Breast epithelium (tissue), 4 donors: ENCODE results near the gene KIF1A. TPM values are rescaled to one million over a fixed set of nuclear protein-coding genes. Genes with fewer than 3 reads are reported as not detected.

Experiments used
- DNase-seq, 2 donors: peaks; one replicate each; pipeline ENCODE4 v3.0.0-alpha.2; 2019; ENCODE audit warnings: low spot score in 2 of 2
- H3K27ac ChIP-seq, 2 donors: fragments of 200-600 bp; sonication (generic) in 1 of 2; one replicate each; pipeline ENCODE4 v1.5.1; 2016 to 2019; ENCODE audit warnings: mild to moderate bottlenecking in 1 of 2
- H3K27me3 ChIP-seq, 2 donors: fragments of 200-600 bp; sonication (generic) in 1 of 2; one replicate each; pipeline versions ENCODE4 v1.5.1 to v1.6.0; 2017 to 2019; ENCODE audit warnings: control low read depth in 1 of 2, mild to moderate bottlenecking in 1 of 2
- H3K36me3 ChIP-seq: fragments of 200-600 bp; one replicate; pipeline ENCODE4 v1.5.1; 2019
- H3K4me1 ChIP-seq, 2 donors: fragments of 200-600 bp; sonication (generic); one replicate each; pipeline ENCODE4 v1.5.1; 2016 to 2019; ENCODE audit warnings: control low read depth in 1 of 2
- H3K4me3 ChIP-seq, 3 donors: fragments of 200-600 bp; sonication (generic); 1 replicate in 2 of 3; 2 replicates in 1 of 3; pipeline ENCODE4 v1.5.1; 2016 to 2019; ENCODE audit warnings: mild to moderate bottlenecking in 3 of 3, moderate library complexity in 2 of 3
- H3K9me3 ChIP-seq, 2 donors: fragments of 200-600 bp; sonication (generic) in 1 of 2; one replicate each; pipeline ENCODE4 v1.5.1; 2016 to 2019; ENCODE audit warnings: control low read depth in 1 of 2
- CTCF ChIP-seq, 3 donors: fragments of 450-650 bp; IDR thresholded peaks; one replicate each; pipeline ENCODE4 v1.5.1; 2016 to 2017; ENCODE audit warnings: antibody characterized with exemption in 3 of 3, mild to moderate bottlenecking in 3 of 3, moderate library complexity in 3 of 3
- POLR2A ChIP-seq: fragments of 450-650 bp; IDR thresholded peaks from one replicate; pipeline ENCODE4 v1.6.1; 2016; ENCODE audit warnings: antibody characterized with exemption, mild to moderate bottlenecking, moderate library complexity
- POLR2AphosphoS5 ChIP-seq, 3 donors: sonication (generic); formaldehyde crosslinking; IDR thresholded peaks; one replicate each; pipeline ENCODE4 v1.6.1; 2017; ENCODE audit warnings: antibody characterized with exemption in 3 of 3
- intact Hi-C: fragments of 100-400 bp; cut with DNase I; formaldehyde crosslinking; loops from one replicate; pipeline ENCODE4 v1.15.1; 2023; ENCODE audit warnings: low total_unique reads
- total RNA-seq, 3 donors: library from RNA; depleted of rRNA; stranded (reverse); fragments of >200 nt; gene quantifications; one replicate each; pipeline ENCODE4 v1.1.0, GENCODE V29; 2016

The KIF1A gene
- total RNA-seq, 3 donors from 2014 or later, result under 0.01 to 0.29 TPM; not detected in 1

GRCh38 chr2:240766072-240766471, 53.9 kb downstream of the KIF1A start:
- intact Hi-C loops, result no loop called here
- no peaks in the 10 kb centered on the region for H3K9me3 ChIP-seq
- H3K27me3 ChIP-seq, result no peaks in the 10 kb centered on the region
- no peak for DNase-seq
- H3K27ac ChIP-seq, result no peak overlapping the region
- no peaks in the 10 kb centered on the region for H3K4me1 ChIP-seq
- H3K4me3 ChIP-seq, result no peak overlapping the region
- TF ChIP-seq POLR2AphosphoS5 (IDR thresholded peaks at IDR 0.05), result no peak
- TF ChIP-seq POLR2A, result no peak
- no peak for TF ChIP-seq CTCF (IDR thresholded peaks at IDR 0.05)
- no peaks in the 10 kb centered on the region for H3K36me3 ChIP-seq

- TF ChIP-seq POLR2A (no peak), CTCF (IDR thresholded peaks at IDR 0.05) (no peak), POLR2AphosphoS5 (IDR thresholded peaks at IDR 0.05) (no peak)
- Histone ChIP-seq H3K27ac (no peak overlapping the region), H3K4me3 (no peak overlapping the region), H3K9me3 (no peaks in the 10 kb centered on the region), H3K27me3 (no peaks in the 10 kb centered on the region), H3K36me3 (no peaks in the 10 kb centered on the region), H3K4me1 (no peaks in the 10 kb centered on the region)
- DNase-seq, result no peak
- intact Hi-C loops, result no loop called here
These were observed 55.0 kb downstream of the KIF1A start for GRCh38 chr2:240765007-240765406.

GRCh38 chr2:240764605-240765004, 55.4 kb downstream of the KIF1A start:
- TF ChIP-seq POLR2A, result no peak
- intact Hi-C loops, result loop anchor here (5.0 kb wide), 1 partner anchor 1572 kb away; no protein-coding TSS in a partner anchor
- no peak for DNase-seq
- H3K4me3 ChIP-seq, result no peak overlapping the region
- no peaks in the 10 kb centered on the region for H3K9me3 ChIP-seq
- H3K27me3 ChIP-seq, result no peaks in the 10 kb centered on the region
- H3K27ac ChIP-seq, result no peak overlapping the region
- H3K4me1 ChIP-seq, result no peaks in the 10 kb centered on the region
- no peaks in the 10 kb centered on the region for H3K36me3 ChIP-seq

GRCh38 chr2:240762971-240763370, 57.0 kb downstream of the KIF1A start:
- H3K36me3 ChIP-seq, result no peaks in the 10 kb centered on the region
- intact Hi-C loops, result loop anchor here (5.0 kb wide), 1 partner anchor 1571 kb away; no protein-coding TSS in a partner anchor
- no peak for TF ChIP-seq POLR2AphosphoS5 (IDR thresholded peaks at IDR 0.05)
- TF ChIP-seq POLR2A, result no peak
- no peak for TF ChIP-seq CTCF (IDR thresholded peaks at IDR 0.05)
- no peaks in the 10 kb centered on the region for H3K27me3 ChIP-seq
- H3K9me3 ChIP-seq, result no peaks in the 10 kb centered on the region
- H3K4me3 ChIP-seq, result no peak overlapping the region
- H3K27ac ChIP-seq, result no peak overlapping the region
- H3K4me1 ChIP-seq, result no peaks in the 10 kb centered on the region
- DNase-seq, result no peak

- H3K27ac ChIP-seq, result no peak overlapping the region
- no peaks in the 10 kb centered on the region for H3K36me3 ChIP-seq
- no peaks in the 10 kb centered on the region for H3K27me3 ChIP-seq
- no peaks in the 10 kb centered on the region for H3K9me3 ChIP-seq
- no peak overlapping the region for H3K4me3 ChIP-seq
- H3K4me1 ChIP-seq, result no peaks in the 10 kb centered on the region
- intact Hi-C loops, result loop anchor here (5.0 kb wide), 1 partner anchor 1570 kb away; no protein-coding TSS in a partner anchor
- no peak for DNase-seq
- TF ChIP-seq POLR2AphosphoS5 (IDR thresholded peaks at IDR 0.05) (no peak), POLR2A (no peak), CTCF (IDR thresholded peaks at IDR 0.05) (no peak)
These were observed 57.8 kb downstream of the KIF1A start for GRCh38 chr2:240762249-240762648.
